HepG2 (cell line): Measurements from ENCODE around the gene TNP2. TPM values are rescaled to one million over a fixed set of nuclear protein-coding genes. Genes with fewer than 3 reads are reported as not detected.

ENCODE experiments used
- CAMTA2 ChIP-seq: sonication (generic); formaldehyde crosslinking; IDR thresholded peaks from 2 replicates; pipeline ENCODE4 v1.4.0; 2020; ENCODE audit warnings: mild to moderate bottlenecking, missing genetic modification reagents, borderline replicate concordance
- DZIP1 ChIP-seq: sonication (generic); formaldehyde crosslinking; IDR thresholded peaks from 2 replicates; pipeline ENCODE4 v1.5.0; 2020; ENCODE audit warnings: mild to moderate bottlenecking, missing genetic modification reagents
- KAT8 ChIP-seq: IDR thresholded peaks from 2 replicates; pipeline ENCODE4 v1.6.1; 2016; ENCODE audit warnings: missing genetic modification reagents, missing compliant biosample characterization
- KLF16 ChIP-seq, 2 experiments: sonication (generic) in 1 of 2; formaldehyde crosslinking in 1 of 2; IDR thresholded peaks; 2 replicates each; pipeline versions ENCODE4 v1.6.1 to v1.8.0; 2016 to 2023; ENCODE audit warnings: missing genetic modification reagents in 2 of 2, missing compliant biosample characterization in 1 of 2
- U2AF1 ChIP-seq: fragments of 200-400 bp; formaldehyde crosslinking; optimal IDR thresholded peaks from 2 replicates; pipeline ENCODE3; 2017; ENCODE audit warnings: mild to moderate bottlenecking, low read depth, low read length
- ZNF24 ChIP-seq: fragments of 450-650 bp; IDR thresholded peaks from 2 replicates; pipeline ENCODE4 v1.6.1; 2017; ENCODE audit warnings: antibody characterized with exemption, mild to moderate bottlenecking
- ZNF280D ChIP-seq: sonication (generic); formaldehyde crosslinking; IDR thresholded peaks from 2 replicates; pipeline ENCODE4 v1.5.1; 2020; ENCODE audit warnings: mild to moderate bottlenecking, missing genetic modification reagents
- ZNF44 ChIP-seq: sonication (generic); formaldehyde crosslinking; IDR thresholded peaks from 2 replicates; pipeline ENCODE4 v1.5.1; 2020; ENCODE audit warnings: mild to moderate bottlenecking, missing genetic modification reagents
- ZSCAN21 ChIP-seq: sonication (generic); formaldehyde crosslinking; IDR thresholded peaks from 2 replicates; pipeline ENCODE4 v1.8.0; 2022; ENCODE audit warnings: mild to moderate bottlenecking, missing genetic modification reagents, moderate library complexity, borderline replicate concordance
- polyA plus RNA-seq, 8 experiments: library from polyadenylated mRNA; depleted of rRNA in 3 of 8; stranded (reverse) in 7 of 8; unstranded in 1 of 8; fragments of >200 nt; fragmentation: Illumina TruSeq in 4 of 8; extraction: Trizol in 4 of 8; gene quantifications; 2 replicates each; pipeline versions ENCODE4 v1.2.1 to v1.2.3, GENCODE V29; 2011 to 2016; ENCODE audit warnings: low read depth in 4 of 8, missing spikeins in 1 of 8, mixed read lengths in 1 of 8; ENCODE audit not compliant: insufficient read depth in 1 of 8
- total RNA-seq, 5 experiments: library from RNA; depleted of rRNA; stranded (reverse); fragments of >200 nt; fragmentation: Illumina TruSeq; extraction: Trizol; gene quantifications; 2 replicates each; pipeline ENCODE4 v1.2.3, GENCODE V29; 2016; ENCODE audit warnings: low read depth in 1 of 5
- TF ChIP-seq, protein P1 (sequence below): sonication (generic); formaldehyde crosslinking; IDR thresholded peaks from 2 replicates; pipeline ENCODE4; 2020; ENCODE audit warnings: missing genetic modification reagents, mild to moderate bottlenecking, borderline replicate concordance
- TF ChIP-seq, protein P2 (sequence below): sonication (generic); formaldehyde crosslinking; IDR thresholded peaks from 2 replicates; pipeline ENCODE4 v1.4.0; 2020; ENCODE audit warnings: missing genetic modification reagents
- TF ChIP-seq, protein P3 (sequence below): sonication (generic); formaldehyde crosslinking; IDR thresholded peaks from 2 replicates; pipeline ENCODE4 v1.5.1; 2020; ENCODE audit warnings: mild to moderate bottlenecking, missing genetic modification reagents, moderate library complexity

TNP2 gene
- total and polyA plus RNA-seq, 2 of the 13 experiments (the other 11 are each of a cell fraction or from before 2014, with no cell fraction given), result not detected

DNA sequence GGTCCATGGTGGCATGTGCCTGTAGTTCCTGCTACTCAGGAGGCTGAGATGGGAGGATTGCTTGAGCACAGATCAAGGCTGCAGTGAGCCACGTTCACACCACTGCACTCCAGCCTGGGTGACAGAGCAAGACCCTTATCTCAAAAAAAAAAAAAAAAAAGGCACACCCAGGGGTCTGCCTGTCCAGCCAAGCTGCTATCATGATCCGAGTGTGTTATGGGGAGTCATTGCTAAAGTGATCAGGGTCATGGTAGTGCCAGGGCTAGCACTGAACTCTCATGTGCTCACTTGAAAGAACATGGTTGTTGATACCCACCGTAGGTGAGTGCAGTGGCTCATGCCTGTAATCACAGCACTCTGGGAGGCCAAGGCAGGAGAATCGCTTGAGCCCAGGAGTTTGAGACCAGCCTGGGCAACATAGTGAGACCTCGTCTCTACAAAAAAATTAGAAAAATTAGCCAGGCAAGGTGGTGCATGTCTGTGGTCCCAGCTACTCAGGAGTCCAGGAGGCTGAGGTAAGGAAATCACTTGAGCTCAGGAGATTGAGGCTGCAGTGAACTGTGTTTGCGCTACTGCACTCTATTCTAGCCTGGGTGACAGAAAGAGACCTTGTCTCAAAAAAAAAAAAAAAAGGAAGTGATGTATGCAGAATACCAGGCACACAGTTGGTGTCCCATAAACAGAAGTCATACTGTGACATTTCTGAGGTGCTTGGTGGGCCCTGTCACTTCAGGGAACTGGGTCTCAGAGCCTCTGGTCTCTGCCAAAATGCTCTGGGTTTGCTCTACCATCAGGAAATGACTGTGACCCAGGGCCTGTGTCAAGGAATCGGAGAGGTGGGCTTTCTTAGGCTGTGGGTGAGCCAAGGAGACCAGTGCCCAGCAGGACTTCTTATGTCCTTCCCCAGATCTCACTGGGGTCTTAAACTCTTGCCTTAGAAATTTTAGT, 9.8 kb upstream of the TNP2 start (continued):
- no peak for TF ChIP-seq DZIP1 (CRISPR knock-in tag)
- TF ChIP-seq, protein P1, sequence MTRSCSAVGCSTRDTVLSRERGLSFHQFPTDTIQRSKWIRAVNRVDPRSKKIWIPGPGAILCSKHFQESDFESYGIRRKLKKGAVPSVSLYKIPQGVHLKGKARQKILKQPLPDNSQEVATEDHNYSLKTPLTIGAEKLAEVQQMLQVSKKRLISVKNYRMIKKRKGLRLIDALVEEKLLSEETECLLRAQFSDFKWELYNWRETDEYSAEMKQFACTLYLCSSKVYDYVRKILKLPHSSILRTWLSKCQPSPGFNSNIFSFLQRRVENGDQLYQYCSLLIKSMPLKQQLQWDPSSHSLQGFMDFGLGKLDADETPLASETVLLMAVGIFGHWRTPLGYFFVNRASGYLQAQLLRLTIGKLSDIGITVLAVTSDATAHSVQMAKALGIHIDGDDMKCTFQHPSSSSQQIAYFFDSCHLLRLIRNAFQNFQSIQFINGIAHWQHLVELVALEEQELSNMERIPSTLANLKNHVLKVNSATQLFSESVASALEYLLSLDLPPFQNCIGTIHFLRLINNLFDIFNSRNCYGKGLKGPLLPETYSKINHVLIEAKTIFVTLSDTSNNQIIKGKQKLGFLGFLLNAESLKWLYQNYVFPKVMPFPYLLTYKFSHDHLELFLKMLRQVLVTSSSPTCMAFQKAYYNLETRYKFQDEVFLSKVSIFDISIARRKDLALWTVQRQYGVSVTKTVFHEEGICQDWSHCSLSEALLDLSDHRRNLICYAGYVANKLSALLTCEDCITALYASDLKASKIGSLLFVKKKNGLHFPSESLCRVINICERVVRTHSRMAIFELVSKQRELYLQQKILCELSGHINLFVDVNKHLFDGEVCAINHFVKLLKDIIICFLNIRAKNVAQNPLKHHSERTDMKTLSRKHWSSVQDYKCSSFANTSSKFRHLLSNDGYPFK (CRISPR knock-in tag), result 0 out of 2 replicates have a peak, but pooled peaks have one; percentile 44
- no peak for TF ChIP-seq ZSCAN21 (CRISPR knock-in tag)
- TF ChIP-seq CAMTA2 (CRISPR knock-in tag), result no peak
- TF ChIP-seq ZNF44 (CRISPR knock-in tag), result no peak
- no peak for TF ChIP-seq KAT8 (CRISPR knock-in tag)
- no peak for TF ChIP-seq ZNF24
- TF ChIP-seq, protein P2, sequence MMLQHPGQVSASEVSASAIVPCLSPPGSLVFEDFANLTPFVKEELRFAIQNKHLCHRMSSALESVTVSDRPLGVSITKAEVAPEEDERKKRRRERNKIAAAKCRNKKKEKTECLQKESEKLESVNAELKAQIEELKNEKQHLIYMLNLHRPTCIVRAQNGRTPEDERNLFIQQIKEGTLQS (CRISPR knock-in tag), result peak; percentile 6; the same call in 1 of the 2 replicates
- TF ChIP-seq, protein P3, sequence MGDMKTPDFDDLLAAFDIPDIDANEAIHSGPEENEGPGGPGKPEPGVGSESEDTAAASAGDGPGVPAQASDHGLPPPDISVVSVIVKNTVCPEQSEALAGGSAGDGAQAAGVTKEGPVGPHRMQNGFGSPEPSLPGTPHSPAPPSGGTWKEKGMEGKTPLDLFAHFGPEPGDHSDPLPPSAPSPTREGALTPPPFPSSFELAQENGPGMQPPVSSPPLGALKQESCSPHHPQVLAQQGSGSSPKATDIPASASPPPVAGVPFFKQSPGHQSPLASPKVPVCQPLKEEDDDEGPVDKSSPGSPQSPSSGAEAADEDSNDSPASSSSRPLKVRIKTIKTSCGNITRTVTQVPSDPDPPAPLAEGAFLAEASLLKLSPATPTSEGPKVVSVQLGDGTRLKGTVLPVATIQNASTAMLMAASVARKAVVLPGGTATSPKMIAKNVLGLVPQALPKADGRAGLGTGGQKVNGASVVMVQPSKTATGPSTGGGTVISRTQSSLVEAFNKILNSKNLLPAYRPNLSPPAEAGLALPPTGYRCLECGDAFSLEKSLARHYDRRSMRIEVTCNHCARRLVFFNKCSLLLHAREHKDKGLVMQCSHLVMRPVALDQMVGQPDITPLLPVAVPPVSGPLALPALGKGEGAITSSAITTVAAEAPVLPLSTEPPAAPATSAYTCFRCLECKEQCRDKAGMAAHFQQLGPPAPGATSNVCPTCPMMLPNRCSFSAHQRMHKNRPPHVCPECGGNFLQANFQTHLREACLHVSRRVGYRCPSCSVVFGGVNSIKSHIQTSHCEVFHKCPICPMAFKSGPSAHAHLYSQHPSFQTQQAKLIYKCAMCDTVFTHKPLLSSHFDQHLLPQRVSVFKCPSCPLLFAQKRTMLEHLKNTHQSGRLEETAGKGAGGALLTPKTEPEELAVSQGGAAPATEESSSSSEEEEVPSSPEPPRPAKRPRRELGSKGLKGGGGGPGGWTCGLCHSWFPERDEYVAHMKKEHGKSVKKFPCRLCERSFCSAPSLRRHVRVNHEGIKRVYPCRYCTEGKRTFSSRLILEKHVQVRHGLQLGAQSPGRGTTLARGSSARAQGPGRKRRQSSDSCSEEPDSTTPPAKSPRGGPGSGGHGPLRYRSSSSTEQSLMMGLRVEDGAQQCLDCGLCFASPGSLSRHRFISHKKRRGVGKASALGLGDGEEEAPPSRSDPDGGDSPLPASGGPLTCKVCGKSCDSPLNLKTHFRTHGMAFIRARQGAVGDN (CRISPR knock-in tag), result peak; percentile 47; the same call in 1 of the 2 replicates
- no peak for TF ChIP-seq ZNF280D (CRISPR knock-in tag)
- peak; percentile 53 for TF ChIP-seq U2AF1
- no peak for TF ChIP-seq KLF16 (CRISPR knock-in tag; IDR thresholded peaks at IDR 0.05)
